PC-3 (cell line): ENCODE results near the gene SLAIN1. TPM values are rescaled to one million over a fixed set of nuclear protein-coding genes. Genes with fewer than 3 reads are reported as not detected.

Experiments used
- ATAC-seq: fragments of 200-7000 bp; cut with Tn5 transposase; 2 replicates; pipeline ENCODE4 v1.9.1; 2020; ENCODE audit warnings: mild to moderate bottlenecking, moderate library complexity
- BruUV-seq: library from RNA; stranded (reverse); fragments of 400-500 nt; replicated peaks from 2 replicates; lab custom pipeline; 2021; lab: Mats Ljungman, UMichigan
- CTCF ChIA-PET: fragments of 300-600 bp; sonication (Branson Sonifier 250); formaldehyde crosslinking; loops from one replicate; lab custom pipeline; 2022; ENCODE audit warnings: antibody characterized with exemption; lab: Charles Lee
- POLR2A ChIA-PET: fragments of 300-600 bp; sonication (Branson Sonifier 250); formaldehyde crosslinking; loops from one replicate; lab custom pipeline; 2022; ENCODE audit warnings: antibody characterized with exemption; ENCODE audit not compliant: unreplicated experiment; lab: Charles Lee
- DNase-seq: peaks from one replicate; pipeline ENCODE4 v3.0.0-alpha.2; 2015
- H2AFZ ChIP-seq: fragments of 300-600 bp; sonication (generic); 2 replicates; pipeline ENCODE4 v1.6.0; 2016; ENCODE audit warnings: antibody characterized with exemption, low read length
- H3F3A ChIP-seq: fragments of 300-600 bp; sonication (generic); one replicate; pipeline ENCODE4 v1.6.0; 2017; ENCODE audit warnings: antibody characterized with exemption, low read length, control low read depth, mild to moderate bottlenecking; ENCODE audit not compliant: unreplicated experiment
- H3K27ac ChIP-seq: fragments of 300-600 bp; sonication (generic); 2 replicates; pipeline ENCODE4 v1.5.1; 2016; ENCODE audit warnings: mild to moderate bottlenecking, low read length
- H3K27me3 ChIP-seq: fragments of 300-600 bp; sonication (generic); 2 replicates; pipeline ENCODE4 v1.6.1; 2016; ENCODE audit warnings: low read length, mixed read lengths
- H3K36me3 ChIP-seq: fragments of 300-600 bp; sonication (generic); 2 replicates; pipeline ENCODE4 v1.6.1; 2016; ENCODE audit warnings: low read depth, mixed run types, low read length, mixed read lengths
- H3K4me1 ChIP-seq: fragments of 300-600 bp; sonication (generic); 2 replicates; pipeline ENCODE4 v1.5.1; 2016; ENCODE audit warnings: low read length; ENCODE audit not compliant: insufficient read depth
- H3K4me2 ChIP-seq: fragments of 300-600 bp; sonication (generic); 2 replicates; pipeline ENCODE4 v1.6.0; 2016; ENCODE audit warnings: low read length
- H3K4me3 ChIP-seq: fragments of 300-600 bp; sonication (generic); 2 replicates; pipeline ENCODE4 v1.5.1; 2016; ENCODE audit warnings: mild to moderate bottlenecking, low read length, mixed read lengths
- H3K79me2 ChIP-seq: fragments of 300-600 bp; sonication (generic); 2 replicates; pipeline ENCODE4 v1.6.1; 2017; ENCODE audit warnings: low read length, mixed read lengths
- H3K9ac ChIP-seq: fragments of 300-600 bp; sonication (generic); 2 replicates; pipeline ENCODE4 v1.6.0; 2016; ENCODE audit warnings: mild to moderate bottlenecking, low read length
- H3K9me2 ChIP-seq: fragments of 300-600 bp; sonication (generic); replicated peaks from 2 replicates; pipeline ENCODE4 v1.6.1; 2016; ENCODE audit warnings: mixed run types, low read length, mixed read lengths
- H3K9me3 ChIP-seq: fragments of 300-600 bp; sonication (generic); 2 replicates; pipeline ENCODE4 v1.6.1; 2016; ENCODE audit warnings: low read length, mixed read lengths
- H4K20me1 ChIP-seq: fragments of 300-600 bp; sonication (generic); 2 replicates; pipeline ENCODE4 v1.6.1; 2016; ENCODE audit warnings: low read length, mixed read lengths
- CTCF ChIP-seq: fragments of 300-600 bp; sonication (generic); conservative IDR thresholded peaks from 2 replicates; pipeline ENCODE4 v1.5.1; 2017; ENCODE audit warnings: antibody characterized with exemption, low read depth, mild to moderate bottlenecking, low read length
- EZH2 ChIP-seq: fragments of 300-600 bp; sonication (generic); IDR thresholded peaks from one replicate; pipeline ENCODE4 v1.6.1; 2017; ENCODE audit warnings: antibody characterized with exemption, mild to moderate bottlenecking, low read length; ENCODE audit not compliant: unreplicated experiment
- EZH2phosphoT487 ChIP-seq: fragments of 300-600 bp; sonication (generic); IDR thresholded peaks from 2 replicates; pipeline ENCODE4 v1.6.1; 2018; ENCODE audit warnings: mild to moderate bottlenecking, antibody characterized with exemption, low read length, borderline replicate concordance
- intact Hi-C: fragments of 100-400 bp; cut with micrococcal nuclease; formaldehyde crosslinking; loops from 2 replicates; pipeline ENCODE4 v1.9.0; 2023
- total RNA-seq: library from RNA; depleted of rRNA; stranded (reverse); fragments of >200 nt; gene quantifications from 2 replicates; pipeline ENCODE4 v1.2.3, GENCODE V29; 2014

Gene SLAIN1
- total RNA-seq, 1 experiment from 2014 or later: 12.7 TPM

DNA sequence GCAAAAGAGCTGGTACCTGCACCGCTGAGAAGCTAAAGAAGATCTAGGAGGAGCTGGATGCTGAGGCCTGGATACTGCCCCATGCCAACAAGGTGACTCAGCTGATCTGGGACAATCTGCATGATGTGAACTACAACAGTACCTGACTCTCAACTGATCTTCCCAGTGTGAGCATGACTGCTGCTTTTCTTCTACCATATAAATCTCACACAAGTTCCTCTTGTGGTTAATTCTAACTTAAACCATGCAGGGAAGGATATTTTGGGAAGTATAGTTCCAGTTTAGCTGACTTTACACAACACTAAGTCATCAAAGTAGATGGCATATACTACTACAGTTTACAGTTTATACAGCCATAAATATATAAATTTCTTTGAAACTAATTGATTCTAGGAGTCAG lies 91.9 kb downstream of the SLAIN1 start:
- Histone ChIP-seq H3K4me3 (no peak overlapping the region), H3K27me3 (no peaks in the 10 kb centered on the region), H3K9me3 (no peaks in the 10 kb centered on the region), H3K27ac (no peak overlapping the region), H3F3A (no peaks in the 10 kb centered on the region), H3K4me1 (no peaks in the 10 kb centered on the region), H3K9ac (no peak overlapping the region), H3K36me3 (no peaks in the 10 kb centered on the region), H3K79me2 (no peaks in the 10 kb centered on the region), H2AFZ (no peak overlapping the region), H3K9me2 (no peaks in the 10 kb centered on the region), H3K4me2 (no peak overlapping the region), H4K20me1 (no peaks in the 10 kb centered on the region)
- CTCF ChIA-PET: no interaction called here
- no peak for ATAC-seq
- no TSS peak for BruUV-seq
- POLR2A ChIA-PET: no interaction called here
- no peak for DNase-seq
- TF ChIP-seq EZH2phosphoT487: no peak
- TF ChIP-seq CTCF: no peak
- TF ChIP-seq EZH2: no peak
- intact Hi-C loops: loop anchor here (10.0 kb wide), 1 partner anchor 85 kb away; no protein-coding TSS in a partner anchor

DNA sequence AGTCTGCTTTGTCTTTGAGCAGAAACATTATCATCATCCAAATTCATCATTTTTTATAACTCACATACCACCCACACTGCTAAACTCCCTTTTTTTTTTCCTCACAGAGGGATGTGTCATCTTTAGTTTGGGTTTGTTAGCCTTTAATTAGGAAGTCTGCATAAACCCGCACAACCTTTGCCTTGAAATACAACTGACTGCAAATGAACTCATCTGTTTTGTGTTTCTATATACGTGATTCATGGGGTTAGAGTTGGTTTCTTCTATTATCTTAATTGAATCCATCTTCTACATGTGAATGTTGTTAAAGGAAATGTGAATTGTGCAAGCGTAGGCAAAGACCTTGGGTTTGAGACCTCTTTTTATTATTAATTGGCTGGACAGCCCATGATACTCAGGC lies 102.7 kb downstream of the SLAIN1 start:
- Histone ChIP-seq H3K27ac (no peak overlapping the region), H4K20me1 (no peaks in the 10 kb centered on the region), H3K9ac (no peak overlapping the region), H3K27me3 (peaks cover 8% of the 10 kb centered on the region; the same call in 1 of the 2 replicates), H3K9me2 (no peaks in the 10 kb centered on the region), H3K9me3 (no peaks in the 10 kb centered on the region), H3K4me3 (no peak overlapping the region), H3K4me1 (no peaks in the 10 kb centered on the region), H3K4me2 (no peak overlapping the region), H2AFZ (no peak overlapping the region), H3F3A (no peaks in the 10 kb centered on the region), H3K36me3 (no peaks in the 10 kb centered on the region), H3K79me2 (no peaks in the 10 kb centered on the region)
- ChIA-PET POLR2A (no interaction called here), CTCF (no interaction called here)
- intact Hi-C loops: no loop called here
- TF ChIP-seq CTCF: no peak
- TF ChIP-seq EZH2phosphoT487: no peak
- ATAC-seq (no peak), DNase-seq (no peak)
- no TSS peak for BruUV-seq

GRCh38 chr13:77806518-77806917 lies 109.0 kb downstream of the SLAIN1 start:
- intact Hi-C loops: no loop called here
- Histone ChIP-seq H2AFZ (no peak overlapping the region), H3K9ac (no peak overlapping the region), H3K4me3 (no peak overlapping the region), H3K4me2 (no peak overlapping the region), H4K20me1 (no peaks in the 10 kb centered on the region), H3K36me3 (no peaks in the 10 kb centered on the region), H3K4me1 (no peaks in the 10 kb centered on the region), H3K79me2 (no peaks in the 10 kb centered on the region), H3K9me3 (no peaks in the 10 kb centered on the region), H3K27me3 (no peaks in the 10 kb centered on the region), H3F3A (no peaks in the 10 kb centered on the region), H3K9me2 (no peaks in the 10 kb centered on the region), H3K27ac (no peak overlapping the region)
- POLR2A ChIA-PET: no interaction called here
- TF ChIP-seq EZH2 (no peak), CTCF (no peak), EZH2phosphoT487 (no peak)
- CTCF ChIA-PET: no interaction called here
- no TSS peak for BruUV-seq
- DNase-seq (no peak), ATAC-seq (no peak)
